Ectodermal cell (in vitro differentiated cells): ENCODE results near the gene RNU6-1.

ENCODE experiments used
- H3K27ac ChIP-seq: 2 replicates; pipeline ENCODE4 v1.7.0; 2013; ENCODE audit warnings: mild to moderate bottlenecking, low read depth, low read length; ENCODE audit not compliant: insufficient read depth, poor library complexity, severe bottlenecking
- H3K27me3 ChIP-seq: 2 replicates; pipeline ENCODE4 v1.7.0; 2013; ENCODE audit warnings: mild to moderate bottlenecking, low read length; ENCODE audit not compliant: insufficient read depth, control insufficient read depth, poor library complexity, severe bottlenecking
- H3K36me3 ChIP-seq: one replicate; pipeline ENCODE4 v1.7.0; 2013; ENCODE audit warnings: low read length; ENCODE audit not compliant: control insufficient read depth, insufficient read depth
- H3K4me1 ChIP-seq: one replicate; pipeline ENCODE4 v1.7.0; 2013; ENCODE audit warnings: low read length; ENCODE audit not compliant: control insufficient read depth, insufficient read depth
- H3K4me3 ChIP-seq: 2 replicates; pipeline ENCODE4 v1.7.0; 2013; ENCODE audit warnings: low read depth, low read length, control low read depth; ENCODE audit not compliant: insufficient read depth
- H3K9me3 ChIP-seq: 2 replicates; pipeline ENCODE4 v1.7.0; 2013; ENCODE audit warnings: mild to moderate bottlenecking, low read length, moderate library complexity; ENCODE audit not compliant: control insufficient read depth
- WGBS, 2 experiments: methylation state at CpG; one replicate each; pipeline ENCODE4 v1.1.7; 2013; ENCODE audit warnings: missing lambda C conversion rate in 2 of 2; 5-methylcytosine and 5-hydroxymethylcytosine counted together

Gene RNU6-1

GRCh38 chr15:67821784-67822440, 17.9 kb downstream of the RNU6-1 start:
- no peaks in the 10 kb centered on the region for H3K36me3 ChIP-seq
- peaks cover 11% of the 10 kb centered on the region for H3K4me1 ChIP-seq
- H3K4me3 ChIP-seq, result no peak overlapping the region
- 2 to 3% methylated on average over 43 of the region's 43 CpGs for WGBS, 2 experiments
- H3K27me3 ChIP-seq, result peaks cover 96% of the 10 kb centered on the region
- no peak overlapping the region for H3K27ac ChIP-seq
- no peaks in the 10 kb centered on the region for H3K9me3 ChIP-seq

GRCh38 chr15:67820992-67821783, 18.7 kb downstream of the RNU6-1 start:
- no peak overlapping the region for H3K4me3 ChIP-seq
- no peak overlapping the region for H3K27ac ChIP-seq
- 6% methylated on average over 39 of the region's 39 CpGs for WGBS, 2 experiments
- H3K4me1 ChIP-seq, result peaks cover 11% of the 10 kb centered on the region
- H3K36me3 ChIP-seq, result no peaks in the 10 kb centered on the region
- peaks cover 88% of the 10 kb centered on the region for H3K27me3 ChIP-seq
- no peaks in the 10 kb centered on the region for H3K9me3 ChIP-seq

DNA sequence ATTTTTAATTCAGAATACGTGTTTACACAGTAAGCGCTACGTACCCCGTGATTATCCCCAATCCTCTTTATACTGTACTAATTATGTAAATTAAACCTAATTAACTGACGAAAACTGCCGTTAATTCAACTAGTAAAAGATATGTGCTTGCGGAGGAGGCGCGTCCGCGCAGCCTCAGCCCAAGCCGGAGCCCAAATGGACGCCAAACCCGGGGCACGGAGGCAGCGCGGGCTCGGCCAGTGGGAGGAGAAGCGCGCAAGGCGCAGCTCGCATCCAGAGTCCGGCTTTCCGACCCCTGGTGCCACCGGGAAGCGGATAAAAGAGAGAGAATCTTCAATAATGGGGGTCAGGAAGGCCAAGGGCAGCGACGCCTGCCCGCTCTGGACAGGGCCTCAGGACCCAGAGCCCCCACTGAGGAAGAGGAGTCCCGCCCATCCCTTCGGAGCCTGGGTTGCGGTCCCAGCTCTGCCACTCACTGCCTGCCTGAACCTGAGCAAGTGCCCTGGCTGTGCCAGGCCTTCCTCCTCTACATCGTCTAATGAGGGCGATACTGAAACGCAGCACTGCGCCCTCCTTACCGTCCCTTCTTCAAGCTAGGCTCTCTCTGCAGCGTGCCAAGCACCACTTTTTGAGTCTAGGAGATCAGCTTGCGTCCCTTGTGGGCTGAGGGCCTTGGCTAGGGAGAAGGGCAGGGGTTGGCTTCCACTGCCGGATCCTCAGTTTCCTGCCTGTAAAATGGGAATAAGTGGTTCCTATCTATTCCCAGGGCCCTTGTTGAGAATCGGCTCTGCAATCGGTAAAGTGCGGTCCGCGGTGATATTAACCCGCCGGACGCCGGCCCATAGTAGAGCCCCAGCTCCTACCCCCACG, 19.5 kb downstream of the RNU6-1 start:
- Histone ChIP-seq H3K9me3 (no peaks in the 10 kb centered on the region), H3K4me3 (no peak overlapping the region), H3K36me3 (no peaks in the 10 kb centered on the region), H3K27ac (no peak overlapping the region), H3K4me1 (peaks cover 4% of the 10 kb centered on the region), H3K27me3 (peaks cover 80% of the 10 kb centered on the region)
- WGBS, 2 experiments, result 39 to 42% methylated on average over 50 of the region's 50 CpGs

DNA sequence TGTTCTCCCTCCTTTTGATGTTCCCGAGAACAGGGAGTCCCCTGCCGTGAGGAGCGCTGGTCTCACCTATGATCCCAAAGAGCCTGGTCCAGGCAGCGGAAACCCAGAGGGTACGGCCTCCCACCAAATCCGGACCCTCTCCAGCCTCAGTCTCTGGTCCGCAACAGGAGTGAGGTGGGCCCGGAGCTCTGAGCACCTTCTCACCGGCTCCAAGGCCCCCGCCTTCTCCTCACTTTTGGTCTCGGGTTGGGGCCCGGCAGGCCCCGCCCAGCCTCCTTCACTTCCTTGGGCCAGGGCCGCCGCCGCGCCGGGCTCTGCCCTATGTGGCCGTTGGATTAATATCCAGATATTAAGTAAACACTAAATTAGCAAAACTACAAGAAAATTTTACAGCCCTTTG, 20.2 kb downstream of the RNU6-1 start:
- Histone ChIP-seq H3K27ac (no peak overlapping the region), H3K9me3 (no peaks in the 10 kb centered on the region), H3K36me3 (no peaks in the 10 kb centered on the region), H3K4me3 (no peak overlapping the region), H3K4me1 (peaks cover 4% of the 10 kb centered on the region), H3K27me3 (peaks cover 73% of the 10 kb centered on the region)
- 43 to 45% methylated on average over 19 of the region's 19 CpGs for WGBS, 2 experiments

GRCh38 chr15:67818464-67818863, 21.4 kb downstream of the RNU6-1 start:
- Histone ChIP-seq H3K36me3 (no peaks in the 10 kb centered on the region), H3K9me3 (no peaks in the 10 kb centered on the region), H3K4me3 (no peak overlapping the region), H3K27ac (no peak overlapping the region), H3K4me1 (peaks cover 4% of the 10 kb centered on the region), H3K27me3 (peaks cover 61% of the 10 kb centered on the region)
- 86 to 87% methylated on average over 3 of the region's 3 CpGs for WGBS, 2 experiments

DNA sequence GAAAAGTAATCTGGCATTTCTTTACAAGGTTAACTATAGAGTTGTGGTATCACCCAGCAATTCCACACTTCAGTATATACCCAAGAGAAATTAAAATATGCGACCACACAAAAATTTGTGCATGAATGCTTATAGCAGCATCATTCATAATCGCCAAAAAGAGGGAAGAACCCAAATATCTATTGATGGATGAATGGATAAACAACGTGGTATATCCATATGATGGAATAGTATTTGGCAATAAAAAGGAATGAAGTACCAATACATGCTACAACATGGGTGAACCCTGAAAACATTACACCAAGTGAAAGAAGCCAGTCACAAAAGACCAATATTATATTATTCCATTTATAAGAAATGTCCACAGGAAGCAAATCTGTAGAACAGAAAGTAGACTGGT, 23.2 kb downstream of the RNU6-1 start:
- H3K9me3 ChIP-seq, result no peaks in the 10 kb centered on the region
- H3K27ac ChIP-seq, result no peak overlapping the region
- H3K27me3 ChIP-seq, result peaks cover 43% of the 10 kb centered on the region
- H3K36me3 ChIP-seq, result no peaks in the 10 kb centered on the region
- WGBS, 2 experiments, result 89 to 92% methylated on average over 2 to 3 of the region's 3 CpGs
- peaks cover 14% of the 10 kb centered on the region for H3K4me1 ChIP-seq
- H3K4me3 ChIP-seq, result no peak overlapping the region

- no peaks in the 10 kb centered on the region for H3K36me3 ChIP-seq
- H3K27ac ChIP-seq, result no peak overlapping the region
- H3K9me3 ChIP-seq, result no peaks in the 10 kb centered on the region
- peaks cover 28% of the 10 kb centered on the region for H3K27me3 ChIP-seq
- no peak overlapping the region for H3K4me3 ChIP-seq
- 93 to 96% methylated on average over 5 of the region's 5 CpGs for WGBS, 2 experiments
- peaks cover 14% of the 10 kb centered on the region for H3K4me1 ChIP-seq
These were observed 24.7 kb downstream of the RNU6-1 start for GRCh38 chr15:67815036-67815592.

DNA sequence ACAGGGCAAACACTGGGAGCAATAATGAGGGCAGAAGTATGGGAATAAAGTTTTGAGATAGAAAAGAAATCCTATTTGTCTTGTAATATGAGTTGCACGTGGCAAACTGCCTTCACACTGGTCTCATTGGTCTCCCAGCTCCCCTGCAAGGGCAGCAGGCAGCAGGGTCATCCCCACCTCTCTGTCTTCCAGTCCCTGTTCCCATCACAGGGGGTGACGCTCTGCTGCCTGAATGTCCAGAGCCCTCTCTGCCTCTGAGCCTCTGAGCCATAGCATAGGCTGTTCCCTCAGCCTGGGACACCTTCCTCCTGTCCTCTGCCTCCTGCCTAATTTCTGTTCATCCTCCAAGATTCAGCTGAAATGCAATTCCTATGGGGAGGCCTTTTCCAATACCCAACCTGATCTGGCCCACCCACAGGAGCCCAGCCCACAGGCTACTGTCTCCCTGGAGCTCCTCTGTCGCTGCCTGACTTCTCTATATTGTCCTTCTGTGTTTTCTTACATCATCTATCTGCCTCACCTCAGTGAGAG, 26.7 kb downstream of the RNU6-1 start:
- Histone ChIP-seq H3K4me1 (peaks cover 9% of the 10 kb centered on the region), H3K4me3 (no peak overlapping the region), H3K9me3 (no peaks in the 10 kb centered on the region), H3K27me3 (peaks cover 8% of the 10 kb centered on the region), H3K36me3 (no peaks in the 10 kb centered on the region), H3K27ac (no peak overlapping the region)
- 72 to 82% methylated on average over 3 of the region's 3 CpGs for WGBS, 2 experiments

- Histone ChIP-seq H3K9me3 (no peaks in the 10 kb centered on the region), H3K4me1 (peaks cover 9% of the 10 kb centered on the region), H3K4me3 (no peak overlapping the region), H3K27ac (no peak overlapping the region), H3K27me3 (no peaks in the 10 kb centered on the region), H3K36me3 (no peaks in the 10 kb centered on the region)
- 78 to 80% methylated on average over 11 of the region's 11 CpGs for WGBS, 2 experiments
These were observed 27.6 kb downstream of the RNU6-1 start for GRCh38 chr15:67812241-67812644.
